Stimulated activated effector memory CD8-positive, alpha-beta T cell treated with anti-CD3 and anti-CD28 coated beads, Interleukin-12 subunit alpha, Interleukin-12 subunit beta, amount 100 ng/mL, for 72 hours (primary cell): Measurements from ENCODE around the gene ETV4.

ENCODE experiments used
- ATAC-seq: fragments of 150-1000 bp; cut with Tn5 transposase; 2 replicates; pipeline ENCODE4 v1.10.0; 2021
- DNase-seq, 2 donors: peaks; one replicate each; pipeline ENCODE4 v3.0.0; 2021 to 2022; ENCODE audit warnings: low spot score in 2 of 2
- H3K27ac Mint-ChIP-seq: one replicate; pipeline ENCODE4 v1.8.0; 2022; ENCODE audit warnings: mild to moderate bottlenecking, mixed read lengths
- H3K36me3 Mint-ChIP-seq: one replicate; pipeline ENCODE4 v1.8.0; 2022; ENCODE audit warnings: mild to moderate bottlenecking, mixed read lengths
- H3K4me1 Mint-ChIP-seq: one replicate; pipeline ENCODE4 v1.8.0; 2022; ENCODE audit warnings: mixed read lengths
- H3K4me3 Mint-ChIP-seq: one replicate; pipeline ENCODE4 v1.8.0; 2022; ENCODE audit warnings: mild to moderate bottlenecking, mixed read lengths
- H3K9me3 Mint-ChIP-seq: one replicate; pipeline ENCODE4 v1.8.0; 2022; ENCODE audit warnings: mixed read lengths

The ETV4 gene

GRCh38 chr17:43536236-43536992, 9.7 kb downstream of the ETV4 start:
- Mint-ChIP-seq H3K27ac (peak overlapping the region; percentile 68), H3K4me1 (no peaks in the 10 kb centered on the region), H3K4me3 (no peak overlapping the region), H3K36me3 (no peaks in the 10 kb centered on the region), H3K9me3 (no peaks in the 10 kb centered on the region)
- peak; percentile 11 for ATAC-seq
- no peak for DNase-seq

DNA sequence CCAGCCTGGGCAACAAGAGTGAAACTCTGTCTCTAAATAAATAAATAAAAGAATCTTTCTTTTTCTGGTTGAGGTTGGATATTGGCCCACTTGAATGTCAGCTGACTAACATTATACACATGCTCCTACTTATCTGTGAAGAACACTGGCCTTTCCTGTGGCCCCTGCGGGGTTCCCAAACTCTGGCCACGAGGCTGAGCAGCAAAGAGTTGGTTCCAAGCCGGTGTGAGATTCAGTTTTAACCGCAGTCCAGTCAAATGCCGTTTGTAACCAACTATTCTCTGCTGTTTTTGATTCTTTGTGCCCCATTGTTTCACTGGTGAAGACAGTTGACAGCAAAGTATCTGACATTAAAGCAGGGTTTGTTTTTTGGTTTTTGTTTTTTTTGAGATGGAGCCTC, 11.2 kb downstream of the ETV4 start:
- Mint-ChIP-seq H3K4me3 (no peak overlapping the region), H3K4me1 (no peaks in the 10 kb centered on the region), H3K27ac (no peak overlapping the region), H3K36me3 (no peaks in the 10 kb centered on the region), H3K9me3 (no peaks in the 10 kb centered on the region)
- ATAC-seq (no peak), DNase-seq (no peak)

DNA sequence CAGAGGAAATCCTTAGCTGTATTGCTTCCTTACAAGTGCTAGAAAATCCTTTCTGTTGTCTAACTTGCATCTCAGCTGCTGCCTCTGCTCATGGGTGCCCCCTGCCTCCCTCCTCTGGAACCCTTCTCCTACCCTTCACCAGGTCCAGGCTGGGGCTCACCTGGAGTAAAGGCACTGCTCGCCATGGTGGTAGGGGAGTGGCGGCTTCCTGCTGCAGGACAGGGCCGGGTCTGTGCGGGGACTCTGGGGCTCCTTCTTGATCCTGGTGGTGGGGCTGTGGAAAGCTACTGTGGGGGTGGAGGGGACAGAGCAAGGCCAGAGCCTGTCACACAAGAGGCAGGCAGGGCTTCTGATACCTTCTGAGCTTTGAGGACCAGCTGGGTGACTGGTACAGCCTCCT, 12.4 kb downstream of the ETV4 start:
- ATAC-seq (no peak), DNase-seq (no peak)
- Mint-ChIP-seq H3K4me1 (no peaks in the 10 kb centered on the region), H3K9me3 (no peaks in the 10 kb centered on the region), H3K36me3 (no peaks in the 10 kb centered on the region), H3K4me3 (no peak overlapping the region), H3K27ac (no peak overlapping the region)

DNA sequence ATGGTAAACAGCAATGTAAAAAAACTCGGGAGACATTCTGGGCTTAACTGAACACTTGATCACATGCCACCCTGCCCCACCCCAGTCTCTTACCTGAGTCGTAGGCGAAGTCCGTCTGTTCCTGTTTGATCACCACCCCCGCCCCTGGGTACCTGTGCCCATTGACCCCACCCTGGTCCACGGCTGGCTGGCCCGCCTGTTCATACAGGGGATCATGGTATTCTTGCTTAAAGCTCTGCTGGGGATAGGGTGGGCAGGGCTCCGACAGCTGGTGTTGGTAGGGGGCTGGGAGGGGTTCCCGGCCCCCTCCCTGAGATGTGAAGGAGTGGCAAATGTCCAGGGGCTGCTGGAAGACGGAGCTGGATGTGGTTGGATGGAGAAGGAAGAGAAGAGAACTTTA, 13.6 kb downstream of the ETV4 start:
- no peaks in the 10 kb centered on the region for H3K4me1 Mint-ChIP-seq
- H3K36me3 Mint-ChIP-seq: no peaks in the 10 kb centered on the region
- ATAC-seq (no peak), DNase-seq (no peak)
- H3K4me3 Mint-ChIP-seq: no peak overlapping the region
- no peaks in the 10 kb centered on the region for H3K9me3 Mint-ChIP-seq
- peak overlapping the region; percentile 43 for H3K27ac Mint-ChIP-seq

DNA sequence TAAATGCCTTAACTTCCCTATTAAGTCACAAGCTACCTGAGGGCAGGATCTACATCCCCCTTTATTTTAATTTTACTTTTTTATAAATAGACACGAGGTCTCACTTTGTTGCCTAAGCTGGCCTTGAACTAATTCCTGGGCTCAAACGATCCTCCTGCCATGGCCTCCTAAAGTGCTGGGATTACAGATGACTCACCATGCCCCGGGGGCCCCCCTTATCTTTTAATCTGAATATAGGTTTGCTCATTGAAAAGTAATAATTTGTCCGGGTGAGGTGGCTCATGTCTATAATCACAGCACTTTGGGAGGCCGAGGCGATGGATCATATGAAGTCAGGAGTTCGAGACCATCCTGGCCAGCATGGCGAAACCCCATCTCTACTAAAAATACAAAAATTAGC, 14.2 kb downstream of the ETV4 start:
- no peak overlapping the region for H3K27ac Mint-ChIP-seq
- peaks cover under 1% of the 10 kb centered on the region for H3K36me3 Mint-ChIP-seq
- H3K4me3 Mint-ChIP-seq: no peak overlapping the region
- no peaks in the 10 kb centered on the region for H3K9me3 Mint-ChIP-seq
- no peaks in the 10 kb centered on the region for H3K4me1 Mint-ChIP-seq
- DNase-seq: no peak
- ATAC-seq: no peak

DNA sequence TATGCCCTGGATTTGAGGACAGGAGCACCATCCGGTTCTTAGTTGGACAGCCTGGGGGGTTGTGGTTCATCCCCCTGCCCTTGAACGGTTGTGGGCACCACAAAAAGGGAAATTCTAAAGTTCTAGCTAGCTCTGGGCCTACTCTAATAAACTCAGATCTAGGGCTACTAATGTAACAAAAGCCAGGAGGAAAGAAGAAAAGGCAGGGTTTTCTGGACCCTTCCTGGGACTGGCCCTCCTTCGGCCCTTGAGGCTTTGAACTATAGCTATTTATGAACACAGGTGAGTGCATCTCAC, 15.1 kb downstream of the ETV4 start:
- no peak overlapping the region for H3K27ac Mint-ChIP-seq
- no peaks in the 10 kb centered on the region for H3K9me3 Mint-ChIP-seq
- DNase-seq: no peak
- H3K4me3 Mint-ChIP-seq: no peak overlapping the region
- peaks cover 6% of the 10 kb centered on the region for H3K36me3 Mint-ChIP-seq
- no peak for ATAC-seq
- H3K4me1 Mint-ChIP-seq: no peaks in the 10 kb centered on the region

GRCh38 chr17:43530288-43531081, 15.7 kb downstream of the ETV4 start:
- Mint-ChIP-seq H3K4me3 (no peak overlapping the region), H3K27ac (no peak overlapping the region)
- DNase-seq: no peak

GRCh38 chr17:43529947-43530287, 16.2 kb downstream of the ETV4 start:
- Mint-ChIP-seq H3K27ac (no peak overlapping the region), H3K36me3 (peaks cover 11% of the 10 kb centered on the region)

More at GRCh38 chr17:43530288-43531081, 15.7 kb downstream of the ETV4 start:
- no peaks in the 10 kb centered on the region for H3K9me3 Mint-ChIP-seq
- H3K4me1 Mint-ChIP-seq: no peaks in the 10 kb centered on the region
- H3K36me3 Mint-ChIP-seq: peaks cover 6% of the 10 kb centered on the region
- ATAC-seq: no peak

GRCh38 chr17:43528988-43529814, 16.9 kb downstream of the ETV4 start:
- H3K36me3 Mint-ChIP-seq: peaks cover 18% of the 10 kb centered on the region
- DNase-seq: no peak
- no peak for ATAC-seq
- no peaks in the 10 kb centered on the region for H3K4me1 Mint-ChIP-seq
- no peak overlapping the region for H3K4me3 Mint-ChIP-seq
- no peaks in the 10 kb centered on the region for H3K9me3 Mint-ChIP-seq
- no peak overlapping the region for H3K27ac Mint-ChIP-seq

More at GRCh38 chr17:43529947-43530287, 16.2 kb downstream of the ETV4 start:
- Mint-ChIP-seq H3K4me3 (no peak overlapping the region), H3K9me3 (no peaks in the 10 kb centered on the region), H3K4me1 (no peaks in the 10 kb centered on the region)
- DNase-seq (no peak), ATAC-seq (no peak)

DNA sequence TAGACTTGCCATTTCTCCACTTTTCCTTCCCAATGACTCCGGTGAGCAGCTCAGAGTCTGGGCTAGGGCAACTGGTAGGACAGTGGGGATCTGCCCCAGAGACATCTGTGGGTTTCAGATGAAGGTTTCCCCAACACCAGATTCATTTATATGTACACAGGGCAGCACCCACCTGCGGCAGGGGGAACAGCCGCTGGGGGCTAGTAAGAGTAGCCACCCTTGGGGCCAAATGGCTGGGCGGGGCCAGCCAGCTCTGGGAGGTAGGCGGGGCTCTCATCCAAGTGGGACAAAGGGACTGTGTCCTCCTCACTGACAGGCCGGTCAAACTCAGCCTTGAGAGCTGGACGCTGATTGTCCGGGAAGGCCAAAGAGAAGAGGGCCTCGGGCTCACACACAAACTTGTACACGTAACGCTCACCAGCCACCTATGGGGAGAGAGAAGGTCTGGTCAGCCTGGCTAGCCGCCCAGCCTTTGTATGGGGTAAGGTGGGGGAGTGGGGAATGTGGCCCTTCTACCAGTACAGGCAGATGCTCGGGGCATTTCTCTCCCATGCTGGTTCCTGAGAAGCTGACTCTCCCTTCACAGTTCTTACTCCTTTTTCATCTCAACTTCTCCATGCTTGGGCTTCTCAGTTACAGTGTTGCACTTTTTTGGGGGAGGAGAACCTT, 17.7 kb downstream of the ETV4 start:
- DNase-seq (no peak), ATAC-seq (no peak)
- H3K4me1 Mint-ChIP-seq: no peaks in the 10 kb centered on the region
- H3K9me3 Mint-ChIP-seq: no peaks in the 10 kb centered on the region
- peaks cover 26% of the 10 kb centered on the region for H3K36me3 Mint-ChIP-seq
- no peak overlapping the region for H3K4me3 Mint-ChIP-seq
- H3K27ac Mint-ChIP-seq: no peak overlapping the region

DNA sequence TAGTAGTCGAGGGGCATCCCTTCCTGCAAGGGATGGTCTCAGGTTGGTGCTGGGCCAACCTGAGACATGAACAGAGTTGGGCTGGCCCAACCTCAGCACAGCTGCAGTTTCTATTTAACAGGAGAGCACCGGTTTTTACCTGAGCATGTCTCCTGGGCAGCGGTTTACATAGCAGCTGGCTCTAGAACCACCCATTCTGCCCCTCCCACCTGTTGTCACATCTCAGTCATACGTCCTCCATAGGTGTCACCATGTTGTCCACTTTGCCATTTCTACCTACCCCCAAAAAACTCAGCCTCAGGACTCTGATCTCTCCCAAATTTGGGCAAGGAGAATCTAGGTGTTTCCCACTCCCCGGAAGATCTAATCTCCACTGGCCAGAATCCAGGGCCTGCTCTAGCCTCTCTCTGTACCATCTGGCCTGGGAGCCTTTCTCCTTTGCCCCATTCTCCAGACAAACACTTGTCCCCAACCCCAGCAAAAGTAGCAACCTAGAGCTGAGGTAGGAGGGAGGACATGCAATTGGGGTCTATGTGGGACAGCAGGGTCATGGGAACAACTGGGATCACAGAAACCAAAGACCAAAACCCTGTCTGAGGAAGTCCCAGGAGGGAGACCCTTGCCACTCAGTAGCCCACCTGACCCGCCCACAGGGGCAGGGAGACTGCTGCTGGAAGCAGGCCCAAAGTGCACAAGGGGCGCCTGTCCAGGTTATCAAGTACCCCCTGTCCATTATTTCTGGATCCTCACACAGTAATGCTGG, 19.1 kb downstream of the ETV4 start:
- ATAC-seq (no peak), DNase-seq (no peak)
- Mint-ChIP-seq H3K9me3 (no peaks in the 10 kb centered on the region), H3K27ac (no peak overlapping the region), H3K4me1 (no peaks in the 10 kb centered on the region), H3K36me3 (peaks cover 40% of the 10 kb centered on the region), H3K4me3 (no peak overlapping the region)

- no peaks in the 10 kb centered on the region for H3K4me1 Mint-ChIP-seq
- H3K36me3 Mint-ChIP-seq: peaks cover 60% of the 10 kb centered on the region
- ATAC-seq (no peak), DNase-seq (no peak)
- no peak overlapping the region for H3K27ac Mint-ChIP-seq
- H3K9me3 Mint-ChIP-seq: no peaks in the 10 kb centered on the region
- no peak overlapping the region for H3K4me3 Mint-ChIP-seq
Observed at GRCh38 chr17:43524945-43525575, 21.1 kb downstream of the ETV4 start.

- H3K9me3 Mint-ChIP-seq: no peaks in the 10 kb centered on the region
- H3K4me1 Mint-ChIP-seq: peaks cover 9% of the 10 kb centered on the region
- ATAC-seq: no peak
- H3K27ac Mint-ChIP-seq: no peak overlapping the region
- DNase-seq: no peak
- no peak overlapping the region for H3K4me3 Mint-ChIP-seq
- H3K36me3 Mint-ChIP-seq: peaks cover 91% of the 10 kb centered on the region
Observed at GRCh38 chr17:43521389-43521788, 24.8 kb downstream of the ETV4 start.

DNA sequence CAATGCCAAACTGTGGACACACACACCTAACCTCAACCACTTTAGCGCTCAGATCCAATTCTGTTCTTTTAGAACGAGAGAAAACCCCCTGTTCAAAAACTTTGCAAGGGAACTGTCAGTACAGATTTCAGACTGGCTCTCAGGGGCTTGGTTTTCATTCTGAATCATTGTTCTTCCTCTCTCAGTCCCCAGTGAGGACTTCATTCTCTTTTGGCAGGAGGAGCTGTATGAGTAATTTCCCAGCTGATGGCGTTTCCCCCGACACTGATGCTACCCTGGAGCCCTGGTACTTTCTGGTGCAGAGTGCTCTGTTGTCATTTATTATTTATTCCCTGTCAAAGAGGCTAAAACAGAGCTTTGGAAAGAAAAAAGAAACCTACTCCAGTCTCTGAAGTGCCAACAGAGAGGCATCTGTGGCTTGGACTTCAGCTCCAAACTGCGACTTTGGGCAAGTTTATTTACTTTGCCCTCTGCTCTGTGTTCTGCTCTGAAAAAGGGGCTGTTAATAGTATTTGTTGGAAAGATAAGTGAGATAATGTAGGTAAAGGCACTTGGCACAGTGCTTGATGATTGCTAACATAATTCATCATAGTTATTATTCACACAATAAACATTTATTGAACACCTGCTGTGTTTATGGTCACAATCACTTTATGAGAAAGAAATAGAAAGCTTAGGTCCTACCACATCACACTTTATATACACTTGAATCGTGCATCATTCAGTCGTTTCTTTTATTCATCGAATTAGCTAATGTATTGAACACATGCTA, 28.3 kb downstream of the ETV4 start:
- Mint-ChIP-seq H3K9me3 (no peaks in the 10 kb centered on the region), H3K36me3 (peaks cover 100% of the 10 kb centered on the region), H3K27ac (peak overlapping the region; percentile 65), H3K4me1 (peaks cover 9% of the 10 kb centered on the region), H3K4me3 (no peak overlapping the region)
- DNase-seq: peak in 1 of 2 donors; percentile 55
- ATAC-seq: peak; percentile 94
